ENCODE measurements around the gene ANAPC1.
"Not testable (repeated sequence)": the region's sequence is repeated elsewhere in the genome, so short reads cannot be mapped to it uniquely, and the experiment has no call there.

The ANAPC1 gene

DNA sequence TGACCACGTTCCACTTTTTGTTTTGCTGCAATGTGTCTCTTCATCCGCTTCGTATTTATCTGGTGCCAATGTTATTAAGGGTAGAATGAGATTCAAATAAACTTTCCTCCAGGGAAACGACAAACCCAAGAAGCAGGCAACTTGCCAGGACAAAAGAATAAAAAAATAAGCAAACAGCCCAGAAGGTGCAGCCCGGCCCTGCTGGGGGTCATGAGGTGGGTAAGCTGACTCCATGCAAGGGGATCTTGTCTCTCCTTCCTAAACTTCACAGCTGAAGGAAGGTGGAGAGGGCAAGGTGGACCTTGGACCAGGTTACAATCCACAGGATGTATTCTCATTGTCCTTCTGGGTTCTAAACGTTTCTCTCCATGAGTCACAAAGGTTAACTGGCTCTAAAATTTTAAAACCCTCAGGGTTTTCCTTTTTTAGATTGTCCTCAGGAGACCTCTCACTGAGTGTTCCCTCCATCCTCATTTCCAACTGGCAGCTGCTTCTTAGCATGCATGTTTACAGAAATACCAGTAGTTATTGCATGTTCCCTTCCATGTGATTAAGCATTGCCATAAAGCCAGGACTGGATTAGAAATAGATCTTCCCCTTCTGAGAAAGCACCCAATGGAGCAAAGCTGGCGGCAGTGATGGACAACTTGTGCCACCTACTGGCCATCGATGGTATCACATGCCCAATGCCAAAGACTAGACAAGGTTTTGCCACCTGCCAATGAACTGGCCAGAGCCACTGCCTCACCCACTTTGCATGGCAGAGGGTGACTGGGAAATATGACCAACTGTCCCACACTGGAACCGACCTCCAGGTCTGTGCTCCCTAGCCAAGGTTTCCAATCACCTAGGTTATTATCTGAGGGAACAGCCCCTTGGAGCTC lies 147.9 kb downstream of the ANAPC1 start:
- not testable (repeated sequence) for DNase-seq (ENCODE audit: low read depth in 2 of 2)

DNA sequence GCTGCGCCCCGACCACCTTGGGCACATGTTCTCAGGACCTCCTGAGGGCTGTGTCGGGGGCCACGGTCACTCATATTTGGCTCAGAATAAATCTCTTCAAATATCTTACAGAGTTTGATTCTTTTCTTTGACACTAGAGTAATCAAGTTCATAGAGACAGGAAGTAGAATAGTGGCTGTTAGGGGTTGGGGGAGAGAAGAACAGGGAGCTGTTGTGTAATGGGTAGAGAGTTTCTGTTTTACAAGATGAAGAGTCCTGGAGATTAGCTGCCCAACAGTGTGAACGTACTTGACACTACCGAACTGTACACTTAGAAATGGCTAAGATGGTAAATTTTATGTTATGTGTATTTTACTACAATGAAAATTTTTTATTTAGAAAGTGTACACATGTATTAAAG lies 148.6 kb downstream of the ANAPC1 start:
- DNase-seq (ENCODE audit: low read depth in 2 of 2), result not testable (repeated sequence)

DNA sequence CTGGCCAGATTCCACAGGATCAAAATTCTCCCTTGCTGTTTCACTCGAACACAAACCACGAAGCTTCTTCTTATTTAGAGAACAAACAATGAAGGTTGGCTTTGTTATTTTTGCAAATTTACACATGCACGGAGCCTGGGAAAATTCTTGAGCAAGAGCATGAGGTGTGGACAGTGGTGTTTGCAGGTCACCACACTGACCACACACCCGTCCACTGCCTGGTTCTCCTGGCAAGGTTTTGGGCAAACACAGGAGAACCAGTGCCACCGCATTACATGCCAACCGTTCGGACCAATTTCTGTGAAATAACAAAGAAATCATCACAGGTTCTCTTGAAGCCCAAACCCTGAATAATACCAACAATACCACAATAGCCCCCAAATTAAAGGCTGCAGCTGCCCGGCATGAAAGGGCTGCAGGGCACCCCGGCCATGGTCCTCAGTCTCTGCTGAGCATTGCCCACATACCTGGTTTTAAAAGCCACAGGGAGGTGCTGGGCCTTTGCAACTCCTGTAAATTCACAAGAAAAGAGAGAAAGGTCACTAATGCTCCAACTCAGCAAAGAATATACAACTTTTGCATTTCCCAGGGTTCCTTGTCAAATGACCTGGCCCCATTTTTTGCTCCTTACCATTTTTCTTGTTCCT lies 154.1 kb downstream of the ANAPC1 start:
- DNase-seq (ENCODE audit: low read depth in 2 of 2), result not testable (repeated sequence)

DNA sequence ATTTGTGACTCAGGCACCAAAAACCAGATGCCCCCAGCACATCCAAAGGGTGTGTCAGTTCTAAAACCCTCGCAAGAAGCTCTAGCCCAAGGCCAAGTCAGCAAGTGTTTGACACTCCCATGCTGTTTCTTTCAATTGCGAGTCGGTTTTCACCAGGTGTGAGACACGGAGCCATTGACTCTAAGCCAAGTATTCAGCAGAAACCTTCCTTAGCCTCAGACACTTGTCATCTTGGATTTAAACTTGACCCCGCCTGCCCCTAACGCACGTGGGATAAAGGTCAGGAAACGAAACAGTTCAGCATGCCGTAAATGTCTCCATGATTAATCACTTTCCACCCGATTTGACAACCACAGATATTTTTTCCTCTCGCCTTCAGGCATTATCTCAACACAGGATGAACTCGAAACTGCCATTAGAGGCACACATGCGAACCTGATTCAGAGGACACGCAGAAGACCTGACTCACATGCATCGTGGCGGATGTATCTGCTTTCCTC lies 156.3 kb downstream of the ANAPC1 start:
- DNase-seq (ENCODE audit: low read depth in 2 of 2), result not testable (repeated sequence)

DNA sequence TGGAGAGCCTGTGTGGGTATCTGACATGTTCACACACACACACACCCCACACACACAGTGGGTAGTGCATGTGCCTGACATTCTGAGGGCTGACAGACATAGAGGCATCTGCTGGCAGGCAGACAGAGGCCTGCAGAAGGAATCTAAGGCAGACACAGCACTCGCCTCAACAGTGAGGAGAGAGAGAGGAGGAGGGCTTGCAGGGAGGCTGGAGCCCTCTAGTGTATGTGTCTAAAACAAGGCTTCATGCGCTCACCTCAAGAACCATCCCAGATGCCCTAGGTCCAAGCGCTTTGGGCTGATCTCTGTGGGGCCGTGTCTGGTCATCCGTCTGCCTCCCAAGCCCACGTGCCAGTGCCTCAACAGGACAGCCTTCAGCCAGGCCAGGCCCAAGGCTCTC lies 158.3 kb downstream of the ANAPC1 start:
- not testable (repeated sequence) for DNase-seq (ENCODE audit: low read depth in 2 of 2)

DNA sequence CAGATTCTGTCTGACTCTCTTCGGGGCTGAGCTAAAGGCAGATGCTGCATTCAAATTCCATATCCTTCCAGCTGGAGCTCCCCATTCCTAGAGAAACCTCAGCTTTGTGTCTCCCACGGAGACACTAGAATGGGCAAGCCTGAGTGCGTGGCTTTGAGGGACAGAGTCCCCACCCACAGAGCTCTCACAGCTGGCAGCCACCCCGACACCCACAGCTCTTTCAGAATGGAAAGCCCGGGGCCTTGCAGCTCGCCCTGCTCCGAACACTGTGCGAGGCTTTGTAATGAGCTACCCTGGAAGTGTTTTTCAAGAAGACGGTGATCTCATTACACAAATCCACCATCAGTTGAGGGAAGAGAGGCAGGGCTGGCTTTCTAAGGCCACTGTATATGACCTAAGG lies 164.4 kb downstream of the ANAPC1 start:
- not testable (repeated sequence) for DNase-seq (ENCODE audit: low read depth in 2 of 2)

Measured in stimulated activated CD4-positive, alpha-beta T cell treated with anti-CD3 and anti-CD28 coated beads, Interleukin-1b, Interleukin-23, amount 100 ng/mL, for 4 hours (primary cell).